Tibial nerve (tissue), 4 donors: ENCODE measurements around the gene TCAIM. TPM values are rescaled to one million over a fixed set of nuclear protein-coding genes. Genes with fewer than 3 reads are reported as not detected.

Experiments
- DNase-seq, 2 donors: peaks; one replicate each; pipeline ENCODE4 v3.0.0-alpha.2; 2019; ENCODE audit warnings: low spot score in 2 of 2
- H3K27ac ChIP-seq, 4 donors: fragments of 200-600 bp; sonication (generic) in 3 of 4; one replicate each; pipeline ENCODE4 v1.5.1; 2017 to 2019; ENCODE audit warnings: mild to moderate bottlenecking in 1 of 4
- H3K27me3 ChIP-seq, 2 donors: fragments of 200-600 bp; sonication (generic) in 1 of 2; one replicate each; pipeline versions ENCODE4 v1.5.1 to v1.6.0; 2017 to 2019
- H3K36me3 ChIP-seq, 3 donors: fragments of 200-600 bp; sonication (generic); one replicate each; pipeline ENCODE4 v1.5.1; 2018 to 2019
- H3K4me1 ChIP-seq, 4 donors: fragments of 200-600 bp; sonication (generic) in 3 of 4; one replicate each; pipeline ENCODE4 v1.5.1; 2017 to 2019
- H3K4me3 ChIP-seq, 4 donors: fragments of 200-600 bp; sonication (generic) in 3 of 4; one replicate each; pipeline ENCODE4 v1.5.1; 2017 to 2019; ENCODE audit warnings: mild to moderate bottlenecking in 1 of 4, moderate library complexity in 1 of 4
- H3K9me3 ChIP-seq, 4 donors: fragments of 200-600 bp; sonication (generic) in 3 of 4; one replicate each; pipeline ENCODE4 v1.5.1; 2017 to 2019
- CTCF ChIP-seq, 5 experiments: fragments of 200-600 bp in 3 of 5; fragments of 450-650 bp in 2 of 5; sonication (generic) in 3 of 5; IDR thresholded peaks; one replicate each; pipeline ENCODE4 v1.5.1; 2016 to 2019; ENCODE audit warnings: antibody characterized with exemption in 5 of 5, mild to moderate bottlenecking in 3 of 5, moderate library complexity in 2 of 5
- EP300 ChIP-seq, 2 donors: sonication (generic); formaldehyde crosslinking; IDR thresholded peaks; one replicate each; pipeline ENCODE4 v1.6.1; 2017; ENCODE audit warnings: antibody characterized with exemption in 2 of 2, mild to moderate bottlenecking in 1 of 2
- POLR2A ChIP-seq, 2 donors: fragments of 450-650 bp; IDR thresholded peaks; one replicate each; pipeline ENCODE4 v1.6.1; 2017; ENCODE audit warnings: antibody characterized with exemption in 2 of 2, mild to moderate bottlenecking in 2 of 2, moderate library complexity in 2 of 2
- WGBS, 2 donors: methylation state at CpG; one replicate each; pipeline ENCODE4 v1.1.5; 2018; 5-methylcytosine and 5-hydroxymethylcytosine counted together
- total RNA-seq, 4 donors: library from RNA; depleted of rRNA; stranded (reverse); fragments of >200 nt; gene quantifications; one replicate each; pipeline ENCODE4 v1.1.0, GENCODE V29; 2016

The TCAIM gene
- total RNA-seq, 4 donors from 2014 or later = 24.1 to 41.3 (median 28.0) TPM

- TF ChIP-seq POLR2A (IDR thresholded peaks at IDR 0.05) (no peak), CTCF (IDR thresholded peaks at IDR 0.05) (no peak), EP300 (IDR thresholded peaks at IDR 0.05) (no peak)
- Histone ChIP-seq H3K9me3 (no peaks in the 10 kb centered on the region), H3K4me3 (no peak overlapping the region), H3K27ac (no peak overlapping the region), H3K27me3 (no peaks in the 10 kb centered on the region), H3K4me1 (no peaks in the 10 kb centered on the region), H3K36me3 (peaks cover 0 to 55% (median 0%) of the 10 kb centered on the region in 3 donors)
- no peak for DNase-seq
- 78 to 79% methylated on average over 4 of the region's 4 CpGs for WGBS, 2 donors
These were observed 60.3 kb downstream of the TCAIM start for GRCh38 chr3:44398853-44399252.

GRCh38 chr3:44400771-44401170 lies 62.2 kb downstream of the TCAIM start:
- Histone ChIP-seq H3K4me1 (no peaks in the 10 kb centered on the region), H3K36me3 (peaks cover 0 to 60% (median 0%) of the 10 kb centered on the region in 3 donors), H3K27me3 (no peaks in the 10 kb centered on the region), H3K9me3 (no peaks in the 10 kb centered on the region), H3K4me3 (no peak overlapping the region), H3K27ac (no peak overlapping the region)
- no peak for DNase-seq
- 56 to 68% methylated on average over 2 of the region's 2 CpGs for WGBS, 2 donors
- TF ChIP-seq EP300 (IDR thresholded peaks at IDR 0.05) = no peak
- no peak for TF ChIP-seq CTCF (IDR thresholded peaks at IDR 0.05)
- no peak for TF ChIP-seq POLR2A (IDR thresholded peaks at IDR 0.05)

DNA sequence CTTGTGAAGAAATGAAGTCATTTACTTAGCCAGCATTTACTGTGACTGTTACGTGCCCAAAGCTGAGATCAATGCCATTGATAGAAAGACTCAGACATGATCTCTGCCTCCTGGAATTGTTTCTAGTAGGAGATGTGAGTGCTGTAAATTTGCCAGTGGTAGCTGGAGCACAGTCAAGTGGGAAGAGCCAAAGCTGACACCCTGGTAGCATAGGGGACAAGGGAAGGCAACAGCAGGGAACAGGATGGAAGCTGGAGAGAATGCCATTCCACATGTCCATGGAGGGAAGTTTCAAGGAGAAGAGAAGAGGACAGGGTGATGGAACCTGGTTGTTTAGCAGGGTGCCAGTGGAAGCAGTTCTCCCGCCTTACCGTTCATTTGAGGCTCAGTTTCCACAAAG lies 64.0 kb downstream of the TCAIM start:
- Histone ChIP-seq H3K9me3 (no peaks in the 10 kb centered on the region), H3K36me3 (peaks cover 0 to 47% (median 0%) of the 10 kb centered on the region in 3 donors), H3K27ac (no peak overlapping the region), H3K4me3 (no peak overlapping the region), H3K4me1 (no peaks in the 10 kb centered on the region), H3K27me3 (no peaks in the 10 kb centered on the region)
- 98 to 100% methylated on average over 3 of the region's 3 CpGs for WGBS, 2 donors
- no peak for TF ChIP-seq EP300 (IDR thresholded peaks at IDR 0.05)
- TF ChIP-seq CTCF (IDR thresholded peaks at IDR 0.05) = no peak
- TF ChIP-seq POLR2A (IDR thresholded peaks at IDR 0.05) = no peak
- DNase-seq = no peak

DNA sequence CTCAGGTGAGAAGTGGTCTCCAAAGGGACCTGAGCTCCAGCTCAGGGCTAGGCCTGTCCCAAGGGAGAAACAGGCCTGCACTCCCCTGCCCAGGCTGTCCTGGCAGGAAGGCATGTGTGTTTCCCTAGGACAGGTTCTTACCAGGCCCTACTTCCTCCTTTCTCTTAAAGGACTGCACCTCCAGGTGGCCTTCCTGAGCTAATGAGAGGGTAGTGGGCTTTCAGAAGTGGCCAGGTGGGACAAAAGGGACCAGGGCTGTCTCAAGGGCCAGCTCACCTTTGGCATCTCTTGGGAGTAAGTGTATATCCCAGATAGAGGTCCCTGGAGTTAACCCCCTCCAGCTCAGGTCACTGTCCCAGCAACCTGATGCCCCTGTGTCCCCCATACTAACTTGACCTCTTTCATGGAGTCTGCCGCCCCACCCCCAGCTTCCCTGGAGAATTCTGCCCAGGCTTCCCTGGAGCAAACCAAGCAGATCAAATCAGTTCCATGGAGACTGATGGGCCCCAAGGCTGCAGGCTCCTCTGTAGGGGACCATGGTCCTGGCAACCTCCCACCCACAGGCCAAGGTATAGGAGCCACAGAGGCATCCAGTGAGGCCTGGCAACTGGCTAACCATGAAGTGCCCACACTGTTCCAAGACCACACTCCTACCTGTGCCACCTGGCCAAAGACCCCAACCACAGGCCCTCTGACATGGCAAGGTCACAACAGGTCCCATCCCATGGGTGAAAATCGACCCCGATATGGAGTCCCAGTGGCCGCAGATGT lies 71.3 kb downstream of the TCAIM start:
- WGBS, 2 donors = 89 to 95% methylated on average over 3 to 4 of the region's 4 CpGs
- Histone ChIP-seq H3K4me1 (no peaks in the 10 kb centered on the region), H3K4me3 (no peak overlapping the region), H3K36me3 (peaks cover 0 to 26% (median 0%) of the 10 kb centered on the region in 3 donors), H3K27me3 (no peaks in the 10 kb centered on the region), H3K9me3 (no peaks in the 10 kb centered on the region), H3K27ac (peak overlapping the region in 1 of 4 donors; percentile 40)
- DNase-seq = no peak
- no peak for TF ChIP-seq EP300 (IDR thresholded peaks at IDR 0.05)
- no peak for TF ChIP-seq POLR2A (IDR thresholded peaks at IDR 0.05)
- no peak for TF ChIP-seq CTCF (IDR thresholded peaks at IDR 0.05)

DNA sequence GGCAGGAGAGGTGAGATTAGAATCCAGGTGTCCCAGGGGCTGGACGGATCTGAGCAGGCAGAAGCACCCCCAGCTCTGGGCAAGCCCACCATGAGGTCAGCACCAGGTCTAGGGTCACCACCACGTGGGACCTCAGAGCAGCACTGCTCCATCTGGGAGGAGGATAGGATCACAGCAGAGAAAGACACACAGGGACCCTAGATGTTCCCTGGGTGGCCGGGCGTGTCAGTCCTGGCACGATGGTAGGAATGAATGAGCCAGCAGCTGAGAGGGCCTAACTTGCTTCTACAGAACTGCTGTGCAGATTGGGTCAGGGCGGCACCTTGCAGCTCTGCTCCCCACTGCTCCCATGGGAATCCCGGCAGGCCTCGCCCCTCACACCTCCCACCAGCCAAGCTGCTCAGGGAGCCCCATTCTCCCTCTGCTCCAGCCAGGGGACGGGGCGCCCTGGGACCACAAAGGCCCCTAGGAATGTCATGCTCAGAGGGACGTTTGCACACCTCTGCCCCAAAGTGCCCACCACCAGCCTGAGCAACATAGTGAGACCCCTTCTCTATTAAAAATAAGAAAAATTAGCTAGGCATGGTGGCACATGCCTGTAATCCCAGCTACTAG lies 72.6 kb downstream of the TCAIM start:
- Histone ChIP-seq H3K4me3 (no peak overlapping the region), H3K36me3 (peaks cover 0 to 20% (median 0%) of the 10 kb centered on the region in 3 donors), H3K27ac (no peak overlapping the region), H3K9me3 (no peaks in the 10 kb centered on the region), H3K4me1 (no peaks in the 10 kb centered on the region), H3K27me3 (no peaks in the 10 kb centered on the region)
- TF ChIP-seq EP300 (IDR thresholded peaks at IDR 0.05) (no peak), POLR2A (IDR thresholded peaks at IDR 0.05) (no peak), CTCF (IDR thresholded peaks at IDR 0.05) (no peak)
- 80 to 85% methylated on average over 5 to 11 of the region's 11 CpGs for WGBS, 2 donors
- DNase-seq = no peak
